ENCODE data around the gene MKX. TPM values are rescaled to one million over a fixed set of nuclear protein-coding genes. Genes with fewer than 3 reads are reported as not detected.
"Not testable (repeated sequence)": the region's sequence is repeated elsewhere in the genome, so short reads cannot be mapped to it uniquely, and the experiment has no call there.

The MKX gene
- total RNA-seq, 2 donors from 2014 or later, result 0.50 TPM

DNA sequence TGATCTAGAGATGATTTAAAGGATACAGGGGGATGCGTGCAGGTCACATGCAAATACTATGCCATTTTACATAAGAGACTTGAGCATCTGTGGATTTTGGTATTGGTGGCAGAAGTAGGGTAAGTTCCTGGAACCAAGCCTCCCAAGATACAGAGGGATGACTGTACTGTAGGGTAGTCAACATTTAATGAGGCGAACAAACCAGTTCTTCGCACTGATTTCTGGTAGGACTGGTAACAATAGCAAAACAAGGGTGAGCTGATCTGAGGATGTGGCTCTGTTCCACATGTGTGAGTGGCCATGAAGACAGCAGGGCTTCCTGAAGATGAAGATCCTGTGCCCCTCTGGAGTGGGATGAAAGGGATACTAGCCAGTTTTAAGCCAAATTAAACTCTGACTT is 36.3 kb downstream of the MKX start:
- intact Hi-C loops (cut with DNase I), result no loop called here
- no peak for ATAC-seq
- DNase-seq, result no peak

GRCh38 chr10:27701938-27702537 is 43.6 kb downstream of the MKX start:
- intact Hi-C loops (cut with DNase I), result no loop called here
- ATAC-seq (peak in 1 of 2 donors; percentile 61), DNase-seq (no peak)

DNA sequence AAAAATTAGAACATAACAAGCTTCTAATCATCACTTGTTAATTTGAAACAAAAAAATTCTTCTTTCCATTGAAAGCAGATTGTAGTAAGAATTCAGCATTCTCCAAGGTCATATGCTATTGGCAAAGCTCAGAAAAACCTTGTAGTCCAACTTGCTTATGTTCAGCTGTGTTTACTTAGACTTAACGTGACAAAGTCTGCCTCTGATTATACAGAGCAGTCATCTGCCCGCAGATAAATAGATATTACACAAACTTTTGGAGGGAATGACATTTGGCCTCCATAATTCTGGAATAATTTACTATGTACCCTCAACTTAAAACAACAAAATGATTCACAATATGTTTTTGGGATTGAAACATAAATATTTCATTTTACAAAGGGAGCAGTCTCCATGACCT is 45.8 kb downstream of the MKX start:
- ATAC-seq (no peak), DNase-seq (no peak)
- intact Hi-C loops (cut with DNase I), result no loop called here

DNA sequence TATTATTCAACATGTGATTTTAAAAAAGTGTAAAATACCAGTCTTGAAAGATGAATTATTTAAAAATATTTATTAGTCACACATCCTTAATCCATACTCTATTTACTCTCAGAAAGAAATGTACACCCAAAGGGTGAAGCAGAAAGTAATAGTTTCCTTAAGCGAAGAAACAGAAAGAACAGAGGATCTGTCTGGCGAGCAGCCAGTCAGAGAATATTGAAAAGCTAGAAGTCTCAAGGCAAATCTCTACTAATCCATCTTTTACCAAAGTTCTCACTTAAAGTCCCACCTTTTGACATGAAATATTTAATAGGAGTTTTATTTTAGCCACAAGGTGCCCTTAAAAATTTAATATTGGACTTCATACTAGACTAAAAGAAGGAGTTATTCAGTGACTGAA is 46.7 kb downstream of the MKX start:
- no peak for ATAC-seq
- intact Hi-C loops (cut with DNase I), result no loop called here
- DNase-seq, result no peak

- ATAC-seq (no peak), DNase-seq (no peak)
- intact Hi-C loops (cut with DNase I), result no loop called here
Measured at GRCh38 chr10:27696466-27696865, 49.2 kb downstream of the MKX start.

GRCh38 chr10:27695706-27696105 is 49.9 kb downstream of the MKX start:
- intact Hi-C loops (cut with DNase I), result no loop called here
- no peak for DNase-seq

DNA sequence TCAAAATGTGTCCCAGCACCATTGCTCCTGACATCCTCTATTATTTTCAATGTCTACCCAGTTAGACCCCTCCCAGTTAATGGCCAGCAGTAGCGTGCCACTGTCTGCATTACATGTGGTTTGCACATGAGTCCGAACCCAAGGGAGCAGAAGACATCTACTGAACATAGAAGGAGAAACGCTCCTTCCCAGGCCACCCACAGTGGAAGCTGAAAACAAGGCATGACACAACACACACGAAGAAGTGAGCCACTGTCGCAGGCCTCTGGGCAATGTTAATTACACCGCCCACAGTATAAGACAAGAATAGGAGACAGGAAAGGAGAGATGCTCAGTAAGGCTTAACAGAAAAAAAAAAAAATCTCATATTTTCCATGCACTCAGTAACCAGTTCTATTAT is 50.5 kb downstream of the MKX start:
- no peak for DNase-seq
- no peak for ATAC-seq
- intact Hi-C loops (cut with DNase I), result no loop called here

More at GRCh38 chr10:27695706-27696105, 49.9 kb downstream of the MKX start:
- ATAC-seq, result no peak

- intact Hi-C loops (cut with DNase I), result no loop called here
Measured at GRCh38 chr10:27692663-27693062, 53.0 kb downstream of the MKX start.

DNA sequence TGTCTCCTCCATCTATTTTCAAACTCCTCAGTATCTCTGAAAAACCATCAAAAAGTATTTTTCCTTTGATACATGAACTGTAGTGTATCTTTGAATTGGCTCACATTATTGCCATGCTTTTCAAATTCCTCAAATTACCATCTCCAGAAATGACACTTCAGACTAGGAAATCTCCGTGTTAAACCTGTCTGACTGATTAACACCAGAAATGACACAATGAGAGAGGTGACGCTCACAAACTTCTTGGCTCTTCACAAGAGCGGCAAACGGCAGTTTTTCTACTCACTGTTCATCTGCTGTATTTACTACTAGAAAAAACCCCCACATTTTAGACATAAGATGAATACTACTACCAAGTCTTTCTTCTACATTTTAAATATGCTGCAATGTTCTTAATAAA is 56.6 kb downstream of the MKX start:
- intact Hi-C loops (cut with DNase I), result no loop called here
- no peak for ATAC-seq
- DNase-seq, result no peak

More at GRCh38 chr10:27692663-27693062, 53.0 kb downstream of the MKX start:
- ATAC-seq (no peak), DNase-seq (no peak)

GRCh38 chr10:27688276-27688675 is 57.3 kb downstream of the MKX start:
- intact Hi-C loops (cut with DNase I), result no loop called here
- ATAC-seq (no peak), DNase-seq (no peak)

DNA sequence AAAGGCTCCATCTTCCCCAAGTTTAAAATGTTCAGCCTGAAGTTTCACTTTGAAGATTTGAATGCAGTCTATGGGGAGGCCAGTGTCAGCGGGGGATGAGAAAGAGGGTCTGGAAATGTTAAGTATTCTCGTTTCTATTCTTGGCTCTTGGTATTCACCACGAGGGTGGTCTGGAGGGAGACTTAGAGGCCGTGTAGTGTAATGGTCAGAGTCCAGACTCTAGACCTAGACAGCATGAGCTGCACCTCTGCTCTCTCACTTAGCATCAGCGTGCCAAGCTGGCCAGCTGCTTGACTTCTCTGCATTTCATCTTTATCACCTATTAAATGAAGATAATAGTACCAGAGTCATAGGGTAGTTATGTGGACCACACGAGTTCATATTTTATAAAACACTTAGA is 57.9 kb downstream of the MKX start:
- intact Hi-C loops (cut with DNase I), result no loop called here
- peak in 1 of 2 donors; percentile 27 for ATAC-seq
- DNase-seq, result no peak

GRCh38 chr10:27687326-27687725 is 58.3 kb downstream of the MKX start:
- intact Hi-C loops (cut with DNase I), result no loop called here
- ATAC-seq, result no peak
- no peak for DNase-seq

DNA sequence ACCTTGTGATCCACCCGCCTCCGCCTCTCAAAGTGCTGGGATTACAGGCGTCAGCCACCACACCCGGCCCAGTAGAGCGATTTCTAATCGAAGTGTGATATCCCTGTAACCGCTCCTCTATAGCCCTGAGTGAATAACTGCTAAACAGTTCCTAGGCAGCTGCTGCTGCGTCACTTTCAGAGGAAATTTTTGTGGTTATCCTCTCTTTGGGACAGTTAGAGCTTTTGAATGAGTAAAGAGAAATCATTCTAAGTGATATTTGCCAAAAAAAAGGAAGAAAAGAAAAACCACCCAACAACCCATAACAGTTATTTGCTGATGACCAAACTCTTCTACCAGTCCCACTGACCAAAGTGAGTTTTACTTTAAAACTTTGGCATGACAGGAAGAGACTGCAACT is 59.9 kb downstream of the MKX start:
- intact Hi-C loops (cut with DNase I), result no loop called here
- DNase-seq (no peak), ATAC-seq (no peak)

GRCh38 chr10:27683226-27683625 is 62.4 kb downstream of the MKX start:
- ATAC-seq (no peak), DNase-seq (no peak)
- intact Hi-C loops (cut with DNase I), result no loop called here

GRCh38 chr10:27681795-27682194 is 63.8 kb downstream of the MKX start:
- DNase-seq; ATAC-seq; intact Hi-C loops (cut with DNase I): not testable (repeated sequence)

DNA sequence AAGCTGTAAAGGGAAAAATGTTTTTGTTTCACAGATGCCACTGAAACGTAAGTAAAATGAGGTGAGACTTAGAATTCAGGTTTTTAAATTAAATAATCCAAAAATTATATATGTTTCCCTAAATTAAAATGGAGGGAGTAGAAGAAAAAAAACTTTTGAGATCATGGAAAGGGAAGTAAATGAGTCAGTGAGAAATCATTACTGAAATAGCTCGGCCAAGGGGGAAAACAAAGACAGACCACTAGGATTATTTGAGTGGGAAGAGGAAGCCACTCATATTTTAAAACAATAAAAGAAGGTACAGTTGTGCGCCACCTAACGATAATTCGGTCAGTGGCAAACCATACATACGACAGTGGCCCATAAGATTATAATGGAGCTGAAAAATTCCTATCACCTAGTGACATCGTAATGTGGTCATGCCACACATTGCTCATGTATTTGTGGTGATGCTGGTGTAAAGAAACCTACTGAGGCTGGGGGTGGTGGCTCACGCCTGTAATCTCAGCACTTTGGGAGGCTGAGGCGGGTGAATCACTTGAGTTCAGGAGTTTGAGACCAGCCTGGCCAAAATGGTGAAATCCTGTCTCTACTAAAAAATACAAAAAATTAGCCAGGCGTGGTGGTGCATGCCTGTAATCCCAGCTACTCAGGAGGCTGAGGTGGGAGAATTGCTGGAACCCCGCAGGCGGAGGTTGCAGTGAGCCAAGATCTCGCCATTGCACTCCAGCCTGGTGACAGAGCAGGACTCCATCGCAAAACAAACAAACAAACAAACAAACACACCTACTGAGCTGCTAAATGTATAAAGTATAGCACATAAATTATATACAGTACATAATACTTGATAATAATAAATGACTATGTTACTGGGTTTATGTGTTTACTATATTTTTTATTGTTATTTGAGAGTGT is 64.7 kb downstream of the MKX start:
- DNase-seq (no peak), ATAC-seq (no peak)
- intact Hi-C loops (cut with DNase I), result no loop called here

DNA sequence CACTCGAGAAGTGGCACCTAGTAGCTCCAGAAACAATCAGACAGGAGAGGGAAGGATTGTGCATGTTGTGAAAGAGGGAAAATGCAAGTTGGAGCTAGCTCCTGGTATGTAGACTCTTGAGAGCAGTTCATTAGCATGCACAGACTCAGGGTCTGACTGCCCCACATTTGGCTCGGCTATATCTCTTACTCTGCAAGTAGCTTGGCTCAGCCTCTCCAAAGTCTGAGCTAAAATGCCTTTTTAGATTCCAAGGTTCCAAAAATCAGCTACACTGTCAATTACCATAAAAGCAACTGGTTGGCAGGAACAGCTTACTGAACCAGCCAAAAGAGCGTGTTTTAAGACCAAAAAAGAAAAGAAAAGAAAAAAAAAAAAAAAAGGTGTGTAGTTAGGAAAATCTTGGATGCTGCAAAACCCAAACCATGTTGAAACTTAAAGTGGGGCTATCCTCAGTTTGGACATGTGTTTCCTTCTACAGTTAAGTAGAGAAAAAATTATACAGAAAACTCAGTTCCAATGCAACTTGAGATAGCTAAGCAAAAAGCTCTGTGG is 65.5 kb downstream of the MKX start:
- no peak for DNase-seq
- intact Hi-C loops (cut with DNase I), result no loop called here
- ATAC-seq, result peak; percentile 56 to 91

- DNase-seq (no peak), ATAC-seq (peak in 1 of 2 donors; percentile 70)
- intact Hi-C loops (cut with DNase I), result no loop called here
Measured at GRCh38 chr10:27679369-27679912, 66.2 kb downstream of the MKX start.

- DNase-seq, result no peak
- ATAC-seq, result no peak
- intact Hi-C loops (cut with DNase I), result no loop called here
Measured at GRCh38 chr10:27678166-27678565, 67.5 kb downstream of the MKX start.

DNA sequence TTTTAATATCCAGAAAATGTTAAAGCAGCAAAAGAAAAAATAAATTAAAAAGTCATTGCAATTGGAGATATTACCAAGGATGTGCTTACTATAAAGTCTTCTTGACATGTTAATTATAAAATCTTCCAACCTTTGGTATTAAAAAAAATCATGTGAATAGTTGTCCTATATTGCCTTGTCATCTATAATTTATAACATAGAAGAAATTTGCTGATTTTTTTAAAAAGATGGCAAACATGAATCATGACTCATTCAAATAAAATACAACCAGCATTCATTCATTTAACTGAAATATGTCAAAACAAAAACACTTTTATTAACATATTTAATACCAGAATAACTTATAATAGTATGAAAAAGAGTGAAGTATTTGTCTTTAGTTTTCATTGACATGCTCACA is 72.6 kb downstream of the MKX start:
- no peak for ATAC-seq
- DNase-seq, result no peak
- intact Hi-C loops (cut with DNase I), result no loop called here
